Smooth muscle cell (in vitro differentiated cells): ENCODE results near the gene OPA3. TPM values are rescaled to one million over a fixed set of nuclear protein-coding genes. Genes with fewer than 3 reads are reported as not detected.

Source experiments
- DNase-seq: peaks from one replicate; lab custom pipeline; 2025; ENCODE audit not compliant: unreplicated experiment; lab: John Stamatoyannopoulos, UW
- H2AFZ ChIP-seq: fragments of 200-600 bp; sonication (generic); 2 replicates; pipeline ENCODE4 v1.6.0; 2016; ENCODE audit warnings: antibody characterized with exemption, low read depth, mild to moderate bottlenecking
- H3F3A ChIP-seq: fragments of 200-600 bp; sonication (generic); 2 replicates; pipeline ENCODE4 v1.6.0; 2017; ENCODE audit warnings: antibody characterized with exemption, low read depth
- H3K27ac ChIP-seq: fragments of 200-600 bp; sonication (generic); 2 replicates; pipeline ENCODE4 v1.5.1; 2016; ENCODE audit warnings: low read depth, mild to moderate bottlenecking
- H3K27me3 ChIP-seq: fragments of 200-600 bp; sonication (generic); 2 replicates; pipeline ENCODE4 v1.6.1; 2016; ENCODE audit warnings: low read depth, mild to moderate bottlenecking
- H3K36me3 ChIP-seq: fragments of 200-600 bp; sonication (generic); 2 replicates; pipeline ENCODE4 v1.5.1; 2016; ENCODE audit warnings: low read depth
- H3K4me1 ChIP-seq: fragments of 200-600 bp; sonication (generic); 2 replicates; pipeline ENCODE4 v1.5.1; 2016; ENCODE audit warnings: low read depth
- H3K4me2 ChIP-seq: fragments of 200-600 bp; sonication (generic); 2 replicates; pipeline ENCODE4 v1.6.0; 2016; ENCODE audit warnings: mild to moderate bottlenecking
- H3K4me3 ChIP-seq: fragments of 200-600 bp; sonication (generic); 2 replicates; pipeline ENCODE4 v1.5.1; 2016; ENCODE audit warnings: mild to moderate bottlenecking
- H3K79me2 ChIP-seq: fragments of 200-600 bp; sonication (generic); 2 replicates; pipeline ENCODE4 v1.6.0; 2016; ENCODE audit warnings: low read depth, mild to moderate bottlenecking
- H3K9ac ChIP-seq: fragments of 200-600 bp; sonication (generic); 2 replicates; pipeline ENCODE4 v1.6.0; 2016; ENCODE audit warnings: low read depth
- H3K9me3 ChIP-seq: fragments of 200-600 bp; sonication (generic); replicated peaks from 2 replicates; pipeline ENCODE4 v1.5.1; 2016; ENCODE audit warnings: low read depth
- H4K20me1 ChIP-seq: fragments of 200-600 bp; sonication (generic); 2 replicates; pipeline ENCODE4 v1.6.0; 2016; ENCODE audit warnings: low read depth
- WGBS: methylation state at CpG from one replicate; pipeline ENCODE4 v1.1.7; 2016; ENCODE audit warnings: low lambda C conversion rate; 5-methylcytosine and 5-hydroxymethylcytosine counted together
- polyA plus RNA-seq: library from polyadenylated mRNA; unstranded; fragments of >200 nt; fragmentation: Nextera tagmentation; extraction: Ambion mirVana; gene quantifications from 2 replicates; pipeline ENCODE4 v1.2.1, GENCODE V29; 2016
- total RNA-seq: library from RNA; depleted of rRNA; stranded (reverse); fragments of >200 nt; gene quantifications from 2 replicates; pipeline ENCODE4 v1.2.3, GENCODE V29; 2014
- TF ChIP-seq, protein P1 (sequence below): fragments of 200-600 bp; sonication (generic); IDR thresholded peaks from 2 replicates; pipeline ENCODE4 v1.5.1; 2017; ENCODE audit warnings: borderline replicate concordance, mild to moderate bottlenecking, antibody characterized with exemption; ENCODE audit not compliant: insufficient read depth, poor library complexity, severe bottlenecking

OPA3 gene
- total and polyA plus RNA-seq, 2 experiments from 2014 or later, result 8.8 to 10.3 TPM

DNA sequence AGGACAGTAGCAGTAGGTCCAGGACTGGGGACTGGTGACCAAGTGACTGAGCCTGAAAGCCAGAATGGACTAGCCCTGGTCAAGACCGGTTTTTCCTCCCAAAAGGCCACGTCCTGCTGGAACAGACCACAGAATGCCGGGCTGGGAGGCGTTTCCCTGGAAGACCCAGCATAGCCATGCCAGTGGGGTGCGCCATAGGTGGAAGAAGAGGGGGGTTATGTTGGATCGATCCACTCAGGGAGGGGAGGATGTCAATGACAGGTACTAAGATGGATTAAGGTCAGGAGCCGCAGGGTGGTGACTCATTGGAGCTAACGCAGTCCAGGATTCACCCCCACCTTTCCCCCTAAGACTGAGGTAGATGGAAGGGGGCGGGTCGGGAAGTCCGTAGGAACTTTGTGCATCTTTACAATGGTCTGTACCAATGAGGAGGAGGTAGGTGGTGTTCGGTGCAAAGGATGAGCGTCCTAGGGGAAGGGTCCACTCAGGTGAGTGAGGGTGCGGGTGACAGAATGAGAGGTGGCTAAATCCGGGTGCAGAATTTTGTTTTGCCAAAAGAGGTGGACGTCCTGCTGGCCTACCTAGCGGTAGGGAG is 56.4 kb downstream of the OPA3 start:
- peaks cover 3% of the 10 kb centered on the region for H3K9me3 ChIP-seq
- H3K79me2 ChIP-seq, result no peaks in the 10 kb centered on the region
- no peak overlapping the region for H3K27ac ChIP-seq
- peak overlapping the region; percentile 40 for H3K4me3 ChIP-seq
- no peaks in the 10 kb centered on the region for H3K27me3 ChIP-seq
- H2AFZ ChIP-seq, result no peak overlapping the region
- H3K36me3 ChIP-seq, result peaks cover 5% of the 10 kb centered on the region
- TF ChIP-seq, protein P1, sequence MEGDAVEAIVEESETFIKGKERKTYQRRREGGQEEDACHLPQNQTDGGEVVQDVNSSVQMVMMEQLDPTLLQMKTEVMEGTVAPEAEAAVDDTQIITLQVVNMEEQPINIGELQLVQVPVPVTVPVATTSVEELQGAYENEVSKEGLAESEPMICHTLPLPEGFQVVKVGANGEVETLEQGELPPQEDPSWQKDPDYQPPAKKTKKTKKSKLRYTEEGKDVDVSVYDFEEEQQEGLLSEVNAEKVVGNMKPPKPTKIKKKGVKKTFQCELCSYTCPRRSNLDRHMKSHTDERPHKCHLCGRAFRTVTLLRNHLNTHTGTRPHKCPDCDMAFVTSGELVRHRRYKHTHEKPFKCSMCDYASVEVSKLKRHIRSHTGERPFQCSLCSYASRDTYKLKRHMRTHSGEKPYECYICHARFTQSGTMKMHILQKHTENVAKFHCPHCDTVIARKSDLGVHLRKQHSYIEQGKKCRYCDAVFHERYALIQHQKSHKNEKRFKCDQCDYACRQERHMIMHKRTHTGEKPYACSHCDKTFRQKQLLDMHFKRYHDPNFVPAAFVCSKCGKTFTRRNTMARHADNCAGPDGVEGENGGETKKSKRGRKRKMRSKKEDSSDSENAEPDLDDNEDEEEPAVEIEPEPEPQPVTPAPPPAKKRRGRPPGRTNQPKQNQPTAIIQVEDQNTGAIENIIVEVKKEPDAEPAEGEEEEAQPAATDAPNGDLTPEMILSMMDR, result no peak
- no peak overlapping the region for H3K9ac ChIP-seq
- H3K4me1 ChIP-seq, result peaks cover 7% of the 10 kb centered on the region
- peaks cover 58% of the 10 kb centered on the region for H4K20me1 ChIP-seq
- no peak for DNase-seq
- H3F3A ChIP-seq, result peaks cover 25% of the 10 kb centered on the region
- 22% methylated on average over 17 of the region's 17 CpGs for WGBS
- H3K4me2 ChIP-seq, result peak overlapping the region; percentile 65

DNA sequence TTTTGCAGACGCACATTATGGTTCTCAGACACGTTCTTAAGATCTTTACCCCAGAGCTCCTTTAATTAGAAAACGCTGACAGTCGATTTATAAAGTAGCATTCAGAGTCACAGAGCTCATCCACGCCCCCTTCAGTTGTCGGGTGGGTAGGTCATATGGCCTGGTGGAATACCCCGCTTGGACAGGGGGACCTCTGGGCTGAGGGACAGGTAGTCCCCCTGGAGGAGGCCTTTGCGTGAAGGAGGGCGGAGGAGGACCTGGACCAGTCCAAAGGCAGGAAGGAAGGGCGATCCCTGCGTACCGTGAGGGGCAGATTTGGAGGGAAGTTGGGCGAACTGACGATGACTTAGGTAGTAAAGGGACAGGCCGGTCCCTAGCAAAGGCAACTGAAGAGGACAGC is 56.9 kb downstream of the OPA3 start:
- Histone ChIP-seq H3F3A (peaks cover 25% of the 10 kb centered on the region), H3K27me3 (no peaks in the 10 kb centered on the region), H3K4me2 (peak overlapping the region; percentile 65), H4K20me1 (peaks cover 61% of the 10 kb centered on the region), H3K4me3 (no peak overlapping the region), H3K27ac (no peak overlapping the region), H3K36me3 (peaks cover 5% of the 10 kb centered on the region), H3K9me3 (peaks cover 3% of the 10 kb centered on the region), H3K79me2 (no peaks in the 10 kb centered on the region), H3K9ac (no peak overlapping the region), H3K4me1 (peaks cover 7% of the 10 kb centered on the region), H2AFZ (no peak overlapping the region)
- DNase-seq, result no peak
- 73% methylated on average over 15 of the region's 15 CpGs for WGBS
- TF ChIP-seq, protein P1, result no peak

- Histone ChIP-seq H3K9ac (no peak overlapping the region), H3K27ac (no peak overlapping the region), H3K4me2 (no peak overlapping the region), H3K27me3 (no peaks in the 10 kb centered on the region), H3F3A (peaks cover 25% of the 10 kb centered on the region), H3K79me2 (no peaks in the 10 kb centered on the region), H3K36me3 (peaks cover 5% of the 10 kb centered on the region), H3K4me3 (no peak overlapping the region), H3K9me3 (peaks cover 3% of the 10 kb centered on the region), H4K20me1 (peaks cover 69% of the 10 kb centered on the region), H3K4me1 (peaks cover 7% of the 10 kb centered on the region), H2AFZ (no peak overlapping the region)
- 96% methylated on average over 4 of the region's 4 CpGs for WGBS
- TF ChIP-seq, protein P1, result no peak
- no peak for DNase-seq
Measured at GRCh38 chr19:45526971-45527370, 57.6 kb downstream of the OPA3 start.

- H3K4me2 ChIP-seq, result no peak overlapping the region
- no peak overlapping the region for H2AFZ ChIP-seq
- H3K27me3 ChIP-seq, result no peaks in the 10 kb centered on the region
- peaks cover 5% of the 10 kb centered on the region for H3K36me3 ChIP-seq
- TF ChIP-seq, protein P1, result no peak
- no peak for DNase-seq
- WGBS, result 89% methylated on average over 9 of the region's 9 CpGs
- no peak overlapping the region for H3K27ac ChIP-seq
- H3K79me2 ChIP-seq, result no peaks in the 10 kb centered on the region
- peaks cover under 1% of the 10 kb centered on the region for H3K9me3 ChIP-seq
- peaks cover 28% of the 10 kb centered on the region for H3F3A ChIP-seq
- no peak overlapping the region for H3K4me3 ChIP-seq
- H3K4me1 ChIP-seq, result peaks cover 7% of the 10 kb centered on the region
- H4K20me1 ChIP-seq, result peaks cover 77% of the 10 kb centered on the region
- no peak overlapping the region for H3K9ac ChIP-seq
Measured at GRCh38 chr19:45526143-45526542, 58.5 kb downstream of the OPA3 start.
